Liver (tissue), 9 donors: ENCODE data around the gene ADAMTS14. TPM values are rescaled to one million over a fixed set of nuclear protein-coding genes. Genes with fewer than 3 reads are reported as not detected.

Source experiments
- DNase-seq: peaks from one replicate; pipeline ENCODE4 v3.0.0-alpha.2; 2017; ENCODE audit warnings: low spot score
- H3K27ac ChIP-seq, 2 donors: one replicate each; pipeline ENCODE4 v1.7.0; 2013; ENCODE audit warnings: inconsistent platforms in 2 of 2, low read length in 2 of 2, control low read depth in 1 of 2, low read depth in 1 of 2, mild to moderate bottlenecking in 1 of 2
- H3K27me3 ChIP-seq, 4 donors: one replicate each; pipeline versions ENCODE4 v1.6.1 to v1.7.0; 2013; ENCODE audit warnings: low read length in 3 of 4, inconsistent platforms in 1 of 4, mild to moderate bottlenecking in 1 of 4, moderate library complexity in 1 of 4; ENCODE audit not compliant: control insufficient read depth in 4 of 4, insufficient read depth in 4 of 4
- H3K36me3 ChIP-seq, 4 donors: one replicate each; pipeline versions ENCODE4 v1.6.1 to v1.7.0; 2013; ENCODE audit warnings: low read length in 3 of 4, mild to moderate bottlenecking in 3 of 4, low read depth in 1 of 4, moderate library complexity in 1 of 4; ENCODE audit not compliant: control insufficient read depth in 4 of 4, insufficient read depth in 3 of 4
- H3K4me1 ChIP-seq, 4 donors: one replicate each; pipeline versions ENCODE4 v1.6.1 to v1.7.0; 2013; ENCODE audit warnings: low read length in 3 of 4, mild to moderate bottlenecking in 3 of 4, moderate library complexity in 1 of 4; ENCODE audit not compliant: control insufficient read depth in 4 of 4, insufficient read depth in 4 of 4
- H3K4me3 ChIP-seq, 3 donors: one replicate each; pipeline versions ENCODE4 v1.6.1 to v1.7.0; 2013; ENCODE audit warnings: low read length in 3 of 3, control low read depth in 1 of 3, low read depth in 1 of 3, mild to moderate bottlenecking in 1 of 3
- H3K9ac ChIP-seq, 2 donors: one replicate each; pipeline ENCODE4 v1.7.0; 2013; ENCODE audit warnings: low read length in 2 of 2, mild to moderate bottlenecking in 2 of 2, moderate library complexity in 2 of 2, control low read depth in 1 of 2, low read depth in 1 of 2
- H3K9me3 ChIP-seq, 4 donors: one replicate each; pipeline versions ENCODE4 v1.6.1 to v1.7.0; 2013; ENCODE audit warnings: low read length in 3 of 4; ENCODE audit not compliant: control insufficient read depth in 4 of 4
- ATF3 ChIP-seq: IDR thresholded peaks from 2 replicates; pipeline ENCODE4 v1.6.1; 2016; ENCODE audit warnings: antibody characterized with exemption
- EGR1 ChIP-seq, 2 donors: IDR thresholded peaks; 2 replicates each; pipeline ENCODE4 v1.6.1; 2016 to 2018; ENCODE audit warnings: antibody characterized with exemption in 2 of 2, low read depth in 2 of 2
- FOXA1 ChIP-seq: IDR thresholded peaks from 2 replicates; pipeline ENCODE4 v1.6.1; 2016; ENCODE audit warnings: antibody characterized with exemption
- FOXA2 ChIP-seq: IDR thresholded peaks from 2 replicates; pipeline ENCODE4 v1.6.1; 2016; ENCODE audit warnings: antibody characterized with exemption
- GABPA ChIP-seq, 2 donors: IDR thresholded peaks in 1 of 2; conservative IDR thresholded peaks in 1 of 2; 2 replicates each; pipeline ENCODE4 v1.6.1; 2016; ENCODE audit warnings: antibody characterized with exemption in 2 of 2, mild to moderate bottlenecking in 1 of 2, moderate library complexity in 1 of 2
- HNF4A ChIP-seq, 2 donors: conservative IDR thresholded peaks; 2 replicates each; pipeline ENCODE4 v1.6.1; 2016; ENCODE audit warnings: antibody characterized with exemption in 2 of 2, mild to moderate bottlenecking in 2 of 2
- HNF4G ChIP-seq: IDR thresholded peaks from 2 replicates; pipeline ENCODE4 v1.6.1; 2016; ENCODE audit warnings: antibody characterized with exemption
- JUND ChIP-seq, 2 donors: IDR thresholded peaks; 2 replicates each; pipeline ENCODE4 v1.6.1; 2016; ENCODE audit warnings: antibody characterized with exemption in 2 of 2
- MAX ChIP-seq: IDR thresholded peaks from 2 replicates; pipeline ENCODE4 v1.6.1; 2016; ENCODE audit warnings: antibody characterized with exemption
- NR2F2 ChIP-seq: IDR thresholded peaks from 2 replicates; pipeline ENCODE4 v1.6.1; 2016; ENCODE audit warnings: antibody characterized with exemption
- RAD21 ChIP-seq, 2 donors: IDR thresholded peaks; 2 replicates each; pipeline ENCODE4 v1.6.1; 2016; ENCODE audit warnings: antibody characterized with exemption in 2 of 2, mild to moderate bottlenecking in 2 of 2
- RXRA ChIP-seq, 2 donors: IDR thresholded peaks; 2 replicates each; pipeline ENCODE4 v1.6.1; 2017 to 2018; ENCODE audit warnings: antibody characterized with exemption in 2 of 2, mild to moderate bottlenecking in 1 of 2
- SP1 ChIP-seq: IDR thresholded peaks from 2 replicates; pipeline ENCODE4 v1.6.1; 2018; ENCODE audit warnings: antibody characterized with exemption, mild to moderate bottlenecking
- TAF1 ChIP-seq: conservative IDR thresholded peaks from 2 replicates; pipeline ENCODE4 v1.6.1; 2016; ENCODE audit warnings: antibody characterized with exemption, mild to moderate bottlenecking
- YY1 ChIP-seq: IDR thresholded peaks from 2 replicates; pipeline ENCODE4 v1.6.1; 2016; ENCODE audit warnings: antibody characterized with exemption, mild to moderate bottlenecking
- ZBTB33 ChIP-seq: IDR thresholded peaks from 2 replicates; pipeline ENCODE4 v1.6.1; 2016; ENCODE audit warnings: antibody characterized with exemption
- WGBS: extraction: QIAGEN DNeasy Blood & Tissue Kit; methylation state at CpG from one replicate; pipeline ENCODE4 v1.1.7; 2013; 5-methylcytosine and 5-hydroxymethylcytosine counted together
- polyA plus RNA-seq, 2 donors: library from polyadenylated mRNA; stranded (reverse) in 1 of 2; unstranded in 1 of 2; fragments of 200-250 nt in 1 of 2; fragments of >200 nt in 1 of 2; fragmentation: Nextera tagmentation in 1 of 2; extraction: Ambion mirVana in 1 of 2; gene quantifications; one replicate each; pipeline versions ENCODE4 v1.2.1 to v1.2.3, GENCODE V29; 2013 to 2015
- total RNA-seq, 2 donors: library from RNA; depleted of rRNA; stranded (reverse); fragments of >200 nt; gene quantifications; one replicate each; pipeline ENCODE4 v1.2.3, GENCODE V29; 2014
- TF ChIP-seq, protein P1 (sequence below): IDR thresholded peaks from 2 replicates; pipeline ENCODE4 v1.6.1; 2016; ENCODE audit warnings: antibody characterized with exemption, mild to moderate bottlenecking
- TF ChIP-seq, protein P2 (sequence below): fragments of 150-350 bp; IDR thresholded peaks from 2 replicates; pipeline ENCODE4 v1.5.1; 2017; ENCODE audit warnings: improper control_type of control experiment, low read depth, low read length; ENCODE audit not compliant: missing input control
- donor health status: healthy.
- donor health status: healthy.
- donor health status: healthy.
- donor health status: healthy.
- donor health status: healthy.

Gene ADAMTS14
- total and polyA plus RNA-seq, 4 donors: 0.09 to 0.33 (median 0.13) TPM

GRCh38 chr10:70807556-70807955, 135.2 kb downstream of the ADAMTS14 start:
- 86% methylated on average over 3 of the region's 3 CpGs for WGBS
- DNase-seq: no peak
- no peak overlapping the region for H3K4me3 ChIP-seq

More at GRCh38 chr10:70807556-70807955, 135.2 kb downstream of the ADAMTS14 start:
- Histone ChIP-seq H3K4me1 (no peaks in the 10 kb centered on the region), H3K27ac (no peak overlapping the region), H3K9me3 (no peaks in the 10 kb centered on the region), H3K9ac (no peak overlapping the region), H3K27me3 (no peaks in the 10 kb centered on the region), H3K36me3 (no peaks in the 10 kb centered on the region)
- TF ChIP-seq TAF1: no peak
- TF ChIP-seq HNF4G: no peak
- no peak for TF ChIP-seq JUND (IDR thresholded peaks at IDR 0.05)
- TF ChIP-seq SP1: no peak
- TF ChIP-seq EGR1 (IDR thresholded peaks at IDR 0.05; ENCODE audit: low read depth in 2 of 2): no peak
- TF ChIP-seq ATF3: no peak
- no peak for TF ChIP-seq HNF4A (conservative IDR thresholded peaks at IDR 0.05)
- TF ChIP-seq RXRA (IDR thresholded peaks at IDR 0.05): no peak
- no peak for TF ChIP-seq MAX
- TF ChIP-seq RAD21 (IDR thresholded peaks at IDR 0.05): no peak
- TF ChIP-seq, protein P1, sequence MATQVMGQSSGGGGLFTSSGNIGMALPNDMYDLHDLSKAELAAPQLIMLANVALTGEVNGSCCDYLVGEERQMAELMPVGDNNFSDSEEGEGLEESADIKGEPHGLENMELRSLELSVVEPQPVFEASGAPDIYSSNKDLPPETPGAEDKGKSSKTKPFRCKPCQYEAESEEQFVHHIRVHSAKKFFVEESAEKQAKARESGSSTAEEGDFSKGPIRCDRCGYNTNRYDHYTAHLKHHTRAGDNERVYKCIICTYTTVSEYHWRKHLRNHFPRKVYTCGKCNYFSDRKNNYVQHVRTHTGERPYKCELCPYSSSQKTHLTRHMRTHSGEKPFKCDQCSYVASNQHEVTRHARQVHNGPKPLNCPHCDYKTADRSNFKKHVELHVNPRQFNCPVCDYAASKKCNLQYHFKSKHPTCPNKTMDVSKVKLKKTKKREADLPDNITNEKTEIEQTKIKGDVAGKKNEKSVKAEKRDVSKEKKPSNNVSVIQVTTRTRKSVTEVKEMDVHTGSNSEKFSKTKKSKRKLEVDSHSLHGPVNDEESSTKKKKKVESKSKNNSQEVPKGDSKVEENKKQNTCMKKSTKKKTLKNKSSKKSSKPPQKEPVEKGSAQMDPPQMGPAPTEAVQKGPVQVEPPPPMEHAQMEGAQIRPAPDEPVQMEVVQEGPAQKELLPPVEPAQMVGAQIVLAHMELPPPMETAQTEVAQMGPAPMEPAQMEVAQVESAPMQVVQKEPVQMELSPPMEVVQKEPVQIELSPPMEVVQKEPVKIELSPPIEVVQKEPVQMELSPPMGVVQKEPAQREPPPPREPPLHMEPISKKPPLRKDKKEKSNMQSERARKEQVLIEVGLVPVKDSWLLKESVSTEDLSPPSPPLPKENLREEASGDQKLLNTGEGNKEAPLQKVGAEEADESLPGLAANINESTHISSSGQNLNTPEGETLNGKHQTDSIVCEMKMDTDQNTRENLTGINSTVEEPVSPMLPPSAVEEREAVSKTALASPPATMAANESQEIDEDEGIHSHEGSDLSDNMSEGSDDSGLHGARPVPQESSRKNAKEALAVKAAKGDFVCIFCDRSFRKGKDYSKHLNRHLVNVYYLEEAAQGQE: no peak
- no peak for TF ChIP-seq GABPA (IDR thresholded peaks at IDR 0.05 in 1 of 2, conservative IDR thresholded peaks at IDR 0.05 in 1 of 2)
- TF ChIP-seq FOXA2: no peak
- no peak for TF ChIP-seq FOXA1
- TF ChIP-seq, protein P2, sequence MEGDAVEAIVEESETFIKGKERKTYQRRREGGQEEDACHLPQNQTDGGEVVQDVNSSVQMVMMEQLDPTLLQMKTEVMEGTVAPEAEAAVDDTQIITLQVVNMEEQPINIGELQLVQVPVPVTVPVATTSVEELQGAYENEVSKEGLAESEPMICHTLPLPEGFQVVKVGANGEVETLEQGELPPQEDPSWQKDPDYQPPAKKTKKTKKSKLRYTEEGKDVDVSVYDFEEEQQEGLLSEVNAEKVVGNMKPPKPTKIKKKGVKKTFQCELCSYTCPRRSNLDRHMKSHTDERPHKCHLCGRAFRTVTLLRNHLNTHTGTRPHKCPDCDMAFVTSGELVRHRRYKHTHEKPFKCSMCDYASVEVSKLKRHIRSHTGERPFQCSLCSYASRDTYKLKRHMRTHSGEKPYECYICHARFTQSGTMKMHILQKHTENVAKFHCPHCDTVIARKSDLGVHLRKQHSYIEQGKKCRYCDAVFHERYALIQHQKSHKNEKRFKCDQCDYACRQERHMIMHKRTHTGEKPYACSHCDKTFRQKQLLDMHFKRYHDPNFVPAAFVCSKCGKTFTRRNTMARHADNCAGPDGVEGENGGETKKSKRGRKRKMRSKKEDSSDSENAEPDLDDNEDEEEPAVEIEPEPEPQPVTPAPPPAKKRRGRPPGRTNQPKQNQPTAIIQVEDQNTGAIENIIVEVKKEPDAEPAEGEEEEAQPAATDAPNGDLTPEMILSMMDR: no peak
- no peak for TF ChIP-seq ZBTB33
- no peak for TF ChIP-seq NR2F2
- TF ChIP-seq YY1: no peak
